ENCODE results near the gene CA10.

GRCh38 chr17:51817117-51817516 lies 341.4 kb downstream of the CA10 start:
- TF ChIP-seq CTCF (IDR thresholded peaks at IDR 0.05) (no peak), POLR2A (IDR thresholded peaks at IDR 0.05) (no peak), POLR2AphosphoS5 (IDR thresholded peaks at IDR 0.05; ENCODE audit: insufficient read depth in 1 of 2, low read depth in 1 of 2) (no peak)

Measured in vagina (tissue), 2 donors.